Body of pancreas (tissue), 4 donors: ENCODE results near the gene ETV4. TPM values are rescaled to one million over a fixed set of nuclear protein-coding genes. Genes with fewer than 3 reads are reported as not detected.
A peak's percentile ranks its signal among the peaks of the same experiment; 100 is the strongest.

ENCODE experiments used
- ATAC-seq: fragments of 150-250 bp; one replicate; pipeline ENCODE4 v1.9.1; 2016
- DNase-seq, 4 donors: peaks; one replicate each; pipeline ENCODE4 v3.0.0-alpha.2; 2019
- H3K27ac ChIP-seq, 4 donors: fragments of 200-600 bp; sonication (generic); 1 replicate in 3 of 4; 2 replicates in 1 of 4; pipeline versions ENCODE4 v1.5.1 to v1.6.1; 2016 to 2019; ENCODE audit warnings: mild to moderate bottlenecking in 1 of 4, mixed read lengths in 1 of 4, moderate library complexity in 1 of 4
- H3K27me3 ChIP-seq, 2 donors: fragments of 200-600 bp; sonication (generic); one replicate each; pipeline ENCODE4 v1.6.0; 2016; ENCODE audit warnings: mild to moderate bottlenecking in 1 of 2
- H3K36me3 ChIP-seq, 2 donors: fragments of 200-600 bp; sonication (generic); replicated peaks in 1 of 2; 2 replicates each; pipeline ENCODE4 v1.5.1; 2016; ENCODE audit warnings: low read depth in 2 of 2; ENCODE audit not compliant: insufficient read depth in 1 of 2
- H3K4me1 ChIP-seq: fragments of 200-600 bp; sonication (generic); one replicate; pipeline ENCODE4 v1.6.0; 2016
- H3K4me3 ChIP-seq, 2 donors: fragments of 200-600 bp; sonication (generic); 1 replicate in 1 of 2; 2 replicates in 1 of 2; pipeline ENCODE4 v1.5.1; 2016 to 2019
- H3K9me3 ChIP-seq, 3 donors: fragments of 200-600 bp; sonication (generic); 1 replicate in 2 of 3; 2 replicates in 1 of 3; pipeline ENCODE4 v1.5.1; 2016
- CTCF ChIP-seq, 7 experiments: fragments of 450-650 bp in 4 of 7; fragments of 200-600 bp in 3 of 7; sonication (generic) in 3 of 7; IDR thresholded peaks; one replicate each; pipeline ENCODE4 v1.5.1; 2016 to 2019; ENCODE audit warnings: antibody characterized with exemption in 7 of 7
- POLR2A ChIP-seq, 3 donors: fragments of 450-650 bp; IDR thresholded peaks; one replicate each; pipeline ENCODE4 v1.6.1; 2016; ENCODE audit warnings: antibody characterized with exemption in 3 of 3, mild to moderate bottlenecking in 2 of 3
- WGBS, 2 donors: methylation state at CpG; one replicate each; pipeline ENCODE4 v1.1.5; 2017; 5-methylcytosine and 5-hydroxymethylcytosine counted together
- intact Hi-C: fragments of 100-400 bp; cut with DNase I; formaldehyde crosslinking; loops from one replicate; pipeline ENCODE4 v1.15.1; 2023
- total RNA-seq, 2 donors: library from RNA; depleted of rRNA; stranded (reverse); fragments of >200 nt; gene quantifications; one replicate each; pipeline ENCODE4 v1.1.0, GENCODE V29; 2016

Gene ETV4
- total RNA-seq, 2 donors from 2014 or later = 6.2 to 28.7 TPM

- Histone ChIP-seq H3K9me3 (no peaks in the 10 kb centered on the region), H3K27ac (peak overlapping the region; percentile 58 to 88 (median 84)), H3K27me3 (no peaks in the 10 kb centered on the region), H3K4me1 (peaks cover 21% of the 10 kb centered on the region), H3K4me3 (no peak overlapping the region), H3K36me3 (no peaks in the 10 kb centered on the region)
- no peak for TF ChIP-seq CTCF (IDR thresholded peaks at IDR 0.05)
- TF ChIP-seq POLR2A (IDR thresholded peaks at IDR 0.05) = no peak
- ATAC-seq (peak; percentile 6), DNase-seq (no peak)
- whole genome bisulfite sequencing, 2 donors = 17 to 34% methylated on average over 5 to 7 of the region's 7 CpGs
- intact Hi-C loops = loop anchor here (10.0 kb wide), 1 partner anchor 59 kb away; the partner anchor contains the start of gene DHX8
These were observed 2.2 kb downstream of the ETV4 start for GRCh38 chr17:43543771-43544575.

GRCh38 chr17:43543300-43543699, 2.8 kb downstream of the ETV4 start:
- DNase-seq = no peak
- Histone ChIP-seq H3K4me3 (no peak overlapping the region), H3K27ac (no peak overlapping the region), H3K36me3 (no peaks in the 10 kb centered on the region), H3K4me1 (peaks cover 21% of the 10 kb centered on the region), H3K9me3 (no peaks in the 10 kb centered on the region), H3K27me3 (no peaks in the 10 kb centered on the region)
- 39 to 50% methylated on average over 2 to 4 of the region's 4 CpGs for WGBS, 2 donors
- intact Hi-C loops = loop anchor here (10.0 kb wide), 1 partner anchor 58 kb away; the partner anchor contains the start of gene DHX8
- TF ChIP-seq POLR2A (IDR thresholded peaks at IDR 0.05) (no peak), CTCF (IDR thresholded peaks at IDR 0.05) (no peak)
- no peak for ATAC-seq

GRCh38 chr17:43542859-43543258, 3.3 kb downstream of the ETV4 start:
- H3K27ac ChIP-seq = no peak overlapping the region
- no peaks in the 10 kb centered on the region for H3K9me3 ChIP-seq
- H3K36me3 ChIP-seq = no peaks in the 10 kb centered on the region
- peaks cover 21% of the 10 kb centered on the region for H3K4me1 ChIP-seq
- WGBS, 2 donors = 77 to 83% methylated on average over 7 to 8 of the region's 8 CpGs
- intact Hi-C loops = loop anchor here (10.0 kb wide), 1 partner anchor 58 kb away; the partner anchor contains the start of gene DHX8
- no peaks in the 10 kb centered on the region for H3K27me3 ChIP-seq
- ATAC-seq = no peak
- TF ChIP-seq POLR2A (IDR thresholded peaks at IDR 0.05) = no peak
- TF ChIP-seq CTCF (IDR thresholded peaks at IDR 0.05) = no peak
- H3K4me3 ChIP-seq = no peak overlapping the region
- no peak for DNase-seq

GRCh38 chr17:43540821-43541674, 5.1 kb downstream of the ETV4 start:
- no peak for ATAC-seq
- Histone ChIP-seq H3K4me1 (peaks cover 13% of the 10 kb centered on the region), H3K36me3 (no peaks in the 10 kb centered on the region), H3K9me3 (no peaks in the 10 kb centered on the region), H3K4me3 (no peak overlapping the region), H3K27me3 (no peaks in the 10 kb centered on the region), H3K27ac (no peak overlapping the region)
- intact Hi-C loops = loop anchor here (10.0 kb wide), 1 partner anchor 56 kb away; the partner anchor contains the start of gene DHX8
- DNase-seq = no peak
- TF ChIP-seq POLR2A (IDR thresholded peaks at IDR 0.05) = no peak
- no peak for TF ChIP-seq CTCF (IDR thresholded peaks at IDR 0.05)
- 59 to 66% methylated on average over 9 to 11 of the region's 11 CpGs for WGBS, 2 donors
